Activated T-cell treated with anti-CD3 and anti-CD28 coated beads, Interleukin-2, amount 50 U/mL, for 1 hour (primary cell): ENCODE data around the gene PGA5.
"Not testable (repeated sequence)": the region's sequence is repeated elsewhere in the genome, so short reads cannot be mapped to it uniquely, and the experiment has no call there.

Source experiments
- DNase-seq: peaks from one replicate; pipeline ENCODE4 v3.0.0-alpha.2; 2020

The PGA5 gene

GRCh38 chr11:61229458-61229857 lies 11.5 kb upstream of the PGA5 start:
- not testable (repeated sequence) for DNase-seq

DNA sequence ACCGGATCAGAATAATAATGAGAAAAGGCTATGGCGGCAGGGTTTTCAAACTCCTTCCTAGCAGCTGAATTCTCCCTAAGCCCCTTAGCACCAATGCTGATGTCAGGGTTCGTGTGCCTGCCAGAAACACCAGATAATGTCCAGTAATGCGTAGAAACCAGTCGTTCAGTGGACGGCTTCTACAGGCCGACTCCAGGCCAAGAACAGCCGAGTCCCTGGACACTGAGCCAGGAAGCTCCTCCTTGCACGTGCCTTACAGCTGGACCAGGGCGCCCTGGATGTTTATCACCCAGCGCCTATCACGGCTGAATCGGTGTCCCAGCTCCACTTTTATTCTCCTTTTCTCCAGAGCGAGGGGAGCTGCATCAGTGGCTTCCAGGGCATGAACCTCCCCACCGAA lies 9.9 kb upstream of the PGA5 start:
- not testable (repeated sequence) for DNase-seq

DNA sequence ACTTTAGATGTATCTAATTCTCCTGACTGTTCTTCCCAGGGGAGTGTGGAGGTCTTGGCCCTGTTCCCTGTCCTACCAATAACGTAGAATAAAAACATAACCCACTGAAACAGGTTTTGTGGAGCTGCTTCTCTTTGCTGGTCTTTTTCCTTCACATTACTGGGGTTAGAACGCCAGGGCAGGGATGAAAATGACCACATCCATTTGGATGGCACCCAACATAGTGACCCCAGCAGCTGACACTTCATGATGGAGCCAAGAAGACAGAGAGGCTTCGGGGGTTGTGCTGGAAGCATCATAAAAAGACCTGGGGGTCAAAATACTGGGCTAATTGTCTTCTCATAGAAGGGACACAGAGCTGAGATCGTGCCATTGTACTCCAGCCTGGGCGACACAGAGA lies 9.4 kb upstream of the PGA5 start:
- not testable (repeated sequence) for DNase-seq

- not testable (repeated sequence) for DNase-seq
These were observed 8.3 kb upstream of the PGA5 start for GRCh38 chr11:61232548-61233145.

- DNase-seq: not testable (repeated sequence)
These were observed 3.8 kb upstream of the PGA5 start for GRCh38 chr11:61237130-61237529.

GRCh38 chr11:61240288-61240687 lies 687 bp upstream of the PGA5 start:
- DNase-seq: not testable (repeated sequence)

DNA sequence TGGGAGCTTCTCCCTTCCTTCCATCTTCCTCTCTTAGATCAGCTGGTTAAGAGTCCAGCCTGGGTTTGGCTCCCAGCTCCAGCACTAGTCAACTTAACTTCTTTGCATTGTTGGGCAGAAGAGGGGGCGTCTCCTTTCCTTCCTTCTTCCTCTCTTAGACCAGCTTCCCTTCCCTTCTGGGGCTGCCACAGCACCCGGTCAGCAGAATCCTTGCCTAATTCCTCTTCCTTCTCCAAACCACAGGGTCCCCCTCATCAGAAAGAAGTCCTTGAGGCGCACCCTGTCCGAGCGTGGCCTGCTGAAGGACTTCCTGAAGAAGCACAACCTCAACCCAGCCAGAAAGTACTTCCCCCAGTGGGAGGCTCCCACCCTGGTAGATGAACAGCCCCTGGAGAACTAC lies 551 bp downstream of the PGA5 start:
- DNase-seq: not testable (repeated sequence)

- not testable (repeated sequence) for DNase-seq
These were observed 4.4 kb downstream of the PGA5 start for GRCh38 chr11:61245284-61245964.

GRCh38 chr11:61248071-61248470 lies 7.1 kb downstream of the PGA5 start:
- DNase-seq: not testable (repeated sequence)

DNA sequence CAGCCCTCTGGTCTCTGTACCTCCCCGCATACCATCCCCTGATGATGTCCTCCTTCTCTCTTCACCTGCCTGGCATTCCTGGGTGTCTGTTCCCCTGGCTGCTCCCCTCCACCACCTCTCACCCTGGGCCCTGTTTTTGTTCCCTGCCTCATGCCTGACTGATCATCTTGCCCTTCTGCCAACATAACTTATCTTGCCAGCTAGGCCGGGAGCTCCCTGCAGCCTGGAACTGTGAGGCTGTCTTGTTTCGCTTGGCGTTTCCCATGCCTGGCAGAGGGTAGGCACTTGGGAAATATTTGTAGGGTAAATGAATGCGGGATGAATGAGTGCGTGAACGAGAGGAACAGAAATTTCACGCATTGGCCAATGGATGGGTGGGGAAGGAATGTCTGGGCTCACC lies 8.2 kb downstream of the PGA5 start:
- not testable (repeated sequence) for DNase-seq

DNA sequence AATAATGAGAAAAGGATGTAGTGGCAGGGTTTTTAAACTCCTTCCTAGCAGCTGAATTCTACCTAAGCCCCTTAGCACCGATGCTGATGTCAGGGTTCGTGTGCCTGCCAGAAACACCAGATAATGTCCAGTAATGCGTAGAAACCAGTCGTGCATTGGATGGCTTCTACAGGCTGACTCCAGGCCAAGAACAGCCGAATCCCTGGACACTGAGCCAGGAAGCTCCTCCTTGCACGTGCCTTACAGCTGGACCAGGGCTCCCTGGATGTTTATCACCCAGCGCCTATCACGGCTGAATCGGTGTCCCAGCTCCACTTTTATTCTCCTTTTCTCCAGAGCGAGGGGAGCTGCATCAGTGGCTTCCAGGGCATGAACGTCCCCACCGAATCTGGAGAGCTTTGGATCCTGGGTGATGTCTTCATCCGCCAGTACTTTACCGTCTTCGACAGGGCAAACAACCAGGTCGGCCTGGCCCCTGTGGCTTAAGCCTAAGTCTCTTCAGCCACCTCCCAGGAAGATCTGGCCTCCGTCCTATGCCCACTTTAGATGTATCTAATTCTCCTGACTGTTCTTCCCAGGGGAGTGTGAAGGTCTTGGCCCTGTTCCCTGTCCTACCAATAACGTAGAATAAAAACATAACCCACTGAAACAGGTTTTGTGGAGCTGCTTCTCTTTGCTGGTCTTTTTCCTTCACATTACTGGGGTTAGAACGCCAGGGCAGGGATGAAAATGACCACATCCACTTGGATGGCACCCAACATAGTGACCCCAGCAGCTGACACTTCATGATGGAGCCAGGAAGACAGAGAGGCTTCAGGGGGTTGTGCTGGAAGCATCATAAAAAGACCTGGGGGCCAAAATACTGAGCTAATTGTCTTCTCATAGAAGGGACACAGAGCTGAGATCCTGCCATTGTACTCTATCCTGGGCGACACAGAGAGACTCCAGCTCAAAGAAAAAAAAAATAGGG lies 10.1 kb downstream of the PGA5 start:
- not testable (repeated sequence) for DNase-seq

DNA sequence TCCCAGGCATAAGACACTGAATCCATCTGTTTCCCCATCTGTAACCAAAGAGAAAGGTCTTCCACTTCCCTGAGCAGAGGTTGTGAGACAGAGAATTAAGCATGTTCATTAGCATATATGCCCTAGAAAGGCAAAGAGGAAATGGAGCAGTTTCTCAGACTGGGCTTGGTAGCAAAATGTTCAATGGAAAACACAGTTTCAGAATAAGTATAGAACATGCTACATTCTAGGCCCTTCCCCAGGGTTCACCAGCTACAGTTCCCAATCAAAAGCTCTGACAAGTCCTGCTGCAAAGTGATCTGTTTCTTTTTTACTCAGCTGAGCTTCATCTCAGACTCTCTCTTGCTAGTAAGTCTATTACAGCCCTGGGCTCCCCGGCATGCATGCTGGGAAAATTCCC lies 11.4 kb downstream of the PGA5 start:
- not testable (repeated sequence) for DNase-seq

- DNase-seq: peak; percentile 65
These were observed 13.5 kb downstream of the PGA5 start for GRCh38 chr11:61254403-61255025.

GRCh38 chr11:61256710-61257482 lies 15.9 kb downstream of the PGA5 start:
- DNase-seq: no peak

- DNase-seq: no peak
These were observed 17.6 kb downstream of the PGA5 start for GRCh38 chr11:61258546-61258945.

DNA sequence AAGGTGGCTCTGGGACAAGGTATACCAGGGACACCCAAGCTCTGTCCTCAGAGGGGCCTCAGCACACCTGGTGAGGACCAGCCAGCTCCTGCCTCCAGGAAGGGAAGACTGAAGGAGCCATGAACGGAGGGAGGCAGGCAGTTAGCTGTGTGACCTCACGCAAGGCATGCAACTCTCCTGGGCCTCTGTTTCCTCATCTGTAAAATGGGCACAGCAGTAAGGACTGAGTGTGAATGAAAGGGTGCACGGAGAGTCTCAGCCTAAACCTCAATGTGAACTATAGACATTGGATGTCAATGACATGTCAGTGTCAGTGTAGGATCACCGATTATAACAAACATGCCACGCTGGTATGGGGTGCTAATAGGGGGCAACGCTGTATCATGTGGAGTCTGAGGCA lies 18.4 kb downstream of the PGA5 start:
- no peak for DNase-seq

- DNase-seq: no peak
These were observed 23.4 kb downstream of the PGA5 start for GRCh38 chr11:61264371-61264770.

GRCh38 chr11:61264795-61265194 lies 23.8 kb downstream of the PGA5 start:
- DNase-seq: no peak

GRCh38 chr11:61265357-61265756 lies 24.4 kb downstream of the PGA5 start:
- no peak for DNase-seq

DNA sequence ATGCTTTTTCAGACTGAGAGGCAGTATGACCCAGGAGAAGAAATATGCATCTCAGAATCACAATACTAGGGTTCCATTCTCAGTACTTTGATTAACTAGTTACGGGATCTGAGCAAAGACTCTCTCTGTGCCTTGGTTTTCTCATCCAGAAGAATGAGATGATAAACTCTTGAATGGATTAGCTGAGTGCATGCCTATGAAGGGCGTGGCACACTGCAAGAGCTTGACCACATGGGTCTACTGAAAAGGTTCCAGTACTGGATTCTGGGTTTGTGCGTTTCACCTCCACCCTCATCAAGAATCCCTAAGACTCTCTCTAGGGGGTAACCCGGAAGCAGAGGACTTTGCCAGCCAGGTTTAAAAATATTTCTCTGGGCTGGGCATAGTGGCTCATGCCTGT lies 25.6 kb downstream of the PGA5 start:
- no peak for DNase-seq

DNA sequence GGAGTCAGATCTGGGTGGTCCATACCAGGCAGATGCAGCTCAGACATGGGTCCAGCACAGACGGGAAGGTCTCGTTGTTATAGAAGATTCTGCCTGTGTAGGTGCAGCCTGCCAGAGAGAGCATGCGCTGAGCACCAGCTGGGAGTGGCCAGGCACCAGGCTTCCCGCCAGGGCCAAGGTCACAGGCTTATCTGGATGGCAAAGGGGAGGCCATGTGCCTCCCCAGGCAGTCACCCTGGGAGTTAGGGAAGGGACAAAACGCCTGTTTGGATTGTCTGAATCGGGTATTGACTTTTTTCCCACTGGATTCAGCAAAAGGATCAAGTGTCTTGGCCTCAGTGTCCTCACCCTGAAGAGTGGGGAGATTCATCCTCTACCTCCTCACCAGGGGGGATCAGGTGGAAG lies 26.5 kb downstream of the PGA5 start:
- no peak for DNase-seq

GRCh38 chr11:61268588-61269250 lies 27.7 kb downstream of the PGA5 start:
- no peak for DNase-seq
